ENCODE data around the gene BRAF.

GRCh38 chr7:140707132-140707531, 217.6 kb downstream of the BRAF start:
- TF ChIP-seq CTCF (IDR thresholded peaks at IDR 0.05) (no peak), POLR2A (IDR thresholded peaks at IDR 0.05) (no peak), EP300 (IDR thresholded peaks at IDR 0.05) (no peak)
